ENCODE measurements around the gene PTRH2.
"Not testable (repeated sequence)": the region's sequence is repeated elsewhere in the genome, so short reads cannot be mapped to it uniquely, and the experiment has no call there.

The PTRH2 gene

GRCh38 chr17:59707149-59707970 is at the start of gene PTRH2, which contains the start of gene VMP1:
Gene PTRH2 (minus strand): TSS chr17:59707430. CDS start chr17:59697978, 9,452 bp downstream.
Gene VMP1 (plus strand): TSS chr17:59707654. CDS start chr17:59731447, 23,793 bp downstream.
- peaks cover 6% of the 10 kb centered on the region for H3K27me3 Mint-ChIP-seq
- H3K36me3 Mint-ChIP-seq, result peaks cover 18% of the 10 kb centered on the region
- DNase-seq, result peak; percentile 97
- peak within 1 kb of the TSS; percentile 97 for H3K27ac Mint-ChIP-seq
- CTCF ChIA-PET, result interaction anchor here (0.9 kb wide), 1 partner anchor 38 kb away, joined by 3 read pairs; no protein-coding TSS in a partner anchor
- H3K9me3 Mint-ChIP-seq, result no peaks in the 10 kb centered on the region
- peak within 1 kb of the TSS; percentile 99 for H3K4me3 Mint-ChIP-seq
- H3K4me1 Mint-ChIP-seq, result peaks cover 47% of the 10 kb centered on the region

GRCh38 chr17:59756236-59756818 is 49.1 kb upstream of the PTRH2 start:
- H3K27me3 Mint-ChIP-seq, result no peaks in the 10 kb centered on the region
- DNase-seq, result no peak
- no peak overlapping the region for H3K4me3 Mint-ChIP-seq
- H3K9me3 Mint-ChIP-seq, result peaks cover 6% of the 10 kb centered on the region
- H3K4me1 Mint-ChIP-seq, result peaks cover 68% of the 10 kb centered on the region
- H3K27ac Mint-ChIP-seq, result peak overlapping the region; percentile 61
- peaks cover 46% of the 10 kb centered on the region for H3K36me3 Mint-ChIP-seq
- CTCF ChIA-PET, result no interaction called here

GRCh38 chr17:59755069-59755468 is 47.8 kb upstream of the PTRH2 start:
- Mint-ChIP-seq H3K27ac (peak overlapping the region; percentile 89), H3K36me3 (peaks cover 35% of the 10 kb centered on the region), H3K4me1 (peaks cover 70% of the 10 kb centered on the region)
- not testable (repeated sequence) for DNase-seq, H3K9me3 Mint-ChIP-seq, H3K27me3 Mint-ChIP-seq, H3K4me3 Mint-ChIP-seq
- CTCF ChIA-PET, result interaction anchor here (0.7 to 5.6 kb wide), 8 partner anchors 9 to 114 kb away, joined by 3 to 81 read pairs (median 8); no protein-coding TSS in a partner anchor

GRCh38 chr17:59754552-59754951 is 47.3 kb upstream of the PTRH2 start:
- peak overlapping the region; percentile 53 for H3K4me3 Mint-ChIP-seq
- H3K36me3 Mint-ChIP-seq, result peaks cover 31% of the 10 kb centered on the region
- no peaks in the 10 kb centered on the region for H3K27me3 Mint-ChIP-seq
- H3K27ac Mint-ChIP-seq, result peak overlapping the region; percentile 89
- CTCF ChIA-PET, result interaction anchor here (0.7 to 5.6 kb wide), 15 partner anchors 9 to 281 kb away, joined by 3 to 81 read pairs (median 6); no protein-coding TSS in a partner anchor
- H3K9me3 Mint-ChIP-seq, result peaks cover 4% of the 10 kb centered on the region
- H3K4me1 Mint-ChIP-seq, result peaks cover 70% of the 10 kb centered on the region
- no peak for DNase-seq

GRCh38 chr17:59753522-59754467 is 46.6 kb upstream of the PTRH2 start:
- peak; percentile 37 for DNase-seq
- Mint-ChIP-seq H3K4me3 (peak overlapping the region; percentile 65), H3K9me3 (no peaks in the 10 kb centered on the region), H3K4me1 (peaks cover 70% of the 10 kb centered on the region), H3K27ac (peak overlapping the region; percentile 89), H3K36me3 (peaks cover 26% of the 10 kb centered on the region), H3K27me3 (no peaks in the 10 kb centered on the region)
- CTCF ChIA-PET, result interaction anchor here (0.7 to 5.6 kb wide), 20 partner anchors 10 to 282 kb away, joined by 3 to 81 read pairs (median 6); no protein-coding TSS in a partner anchor

- H3K36me3 Mint-ChIP-seq, result peaks cover 17% of the 10 kb centered on the region
- H3K27me3 Mint-ChIP-seq, result no peaks in the 10 kb centered on the region
- peak overlapping the region; percentile 89 for H3K27ac Mint-ChIP-seq
- H3K4me1 Mint-ChIP-seq, result peaks cover 66% of the 10 kb centered on the region
- H3K9me3 Mint-ChIP-seq, result no peaks in the 10 kb centered on the region
- no peak for DNase-seq
- no peak overlapping the region for H3K4me3 Mint-ChIP-seq
- CTCF ChIA-PET, result interaction anchor here (1.0 to 5.6 kb wide), 15 partner anchors 18 to 437 kb away, joined by 3 to 81 read pairs (median 5); no protein-coding TSS in a partner anchor
These were observed 45.7 kb upstream of the PTRH2 start for GRCh38 chr17:59752922-59753321.

- Mint-ChIP-seq H3K36me3 (peaks cover 14% of the 10 kb centered on the region), H3K4me1 (peaks cover 63% of the 10 kb centered on the region), H3K27me3 (no peaks in the 10 kb centered on the region), H3K9me3 (no peaks in the 10 kb centered on the region), H3K4me3 (peak overlapping the region; percentile 32), H3K27ac (peak overlapping the region; percentile 89)
- no peak for DNase-seq
- CTCF ChIA-PET, result interaction anchor here (0.8 to 5.6 kb wide), 14 partner anchors 18 to 436 kb away, joined by 3 to 81 read pairs (median 4); partner anchors contain the start of genes RPS6KB1 and TUBD1
These were observed 45.2 kb upstream of the PTRH2 start for GRCh38 chr17:59752446-59752845.

- Mint-ChIP-seq H3K36me3 (peaks cover 13% of the 10 kb centered on the region), H3K4me1 (peaks cover 62% of the 10 kb centered on the region), H3K9me3 (no peaks in the 10 kb centered on the region), H3K27ac (peak overlapping the region; percentile 89), H3K4me3 (peak overlapping the region; percentile 32), H3K27me3 (no peaks in the 10 kb centered on the region)
- CTCF ChIA-PET, result interaction anchor here (0.8 to 5.6 kb wide), 16 partner anchors 19 to 436 kb away, joined by 3 to 81 read pairs (median 4); partner anchors contain the start of genes RPS6KB1 and TUBD1
- no peak for DNase-seq
These were observed 44.8 kb upstream of the PTRH2 start for GRCh38 chr17:59751955-59752413.

- peaks cover 3% of the 10 kb centered on the region for H3K9me3 Mint-ChIP-seq
- H3K27me3 Mint-ChIP-seq, result no peaks in the 10 kb centered on the region
- peaks cover 3% of the 10 kb centered on the region for H3K36me3 Mint-ChIP-seq
- DNase-seq, result no peak
- CTCF ChIA-PET, result interaction anchor here (1.3 to 2.1 kb wide), 3 partner anchors 88 to 288 kb away, joined by 3 to 10 read pairs (median 4); no protein-coding TSS in a partner anchor
- H3K4me1 Mint-ChIP-seq, result peaks cover 33% of the 10 kb centered on the region
- H3K27ac Mint-ChIP-seq, result no peak overlapping the region
- H3K4me3 Mint-ChIP-seq, result no peak overlapping the region
These were observed 41.4 kb upstream of the PTRH2 start for GRCh38 chr17:59748591-59748990.

- no peak for DNase-seq
- Mint-ChIP-seq H3K27me3 (no peaks in the 10 kb centered on the region), H3K4me1 (peaks cover 18% of the 10 kb centered on the region), H3K4me3 (no peak overlapping the region), H3K9me3 (peaks cover 3% of the 10 kb centered on the region), H3K36me3 (peaks cover 8% of the 10 kb centered on the region), H3K27ac (no peak overlapping the region)
- CTCF ChIA-PET, result interaction anchor here (0.5 to 2.6 kb wide), 12 partner anchors 13 to 553 kb away, joined by 3 to 10 read pairs (median 6); no protein-coding TSS in a partner anchor
These were observed 39.7 kb upstream of the PTRH2 start for GRCh38 chr17:59746849-59747445.

GRCh38 chr17:59745040-59745439 is 37.8 kb upstream of the PTRH2 start:
- Mint-ChIP-seq H3K27ac (no peak overlapping the region), H3K4me1 (peaks cover 9% of the 10 kb centered on the region), H3K4me3 (no peak overlapping the region), H3K27me3 (no peaks in the 10 kb centered on the region), H3K36me3 (peaks cover 10% of the 10 kb centered on the region), H3K9me3 (peaks cover 3% of the 10 kb centered on the region)
- DNase-seq, result no peak
- CTCF ChIA-PET, result interaction anchor here (1.0 to 2.6 kb wide), 3 partner anchors 11 to 109 kb away, joined by 3 to 10 read pairs (median 7); partner anchors contain the start of genes PTRH2 and VMP1

GRCh38 chr17:59743842-59744241 is 36.6 kb upstream of the PTRH2 start:
- DNase-seq, result no peak
- CTCF ChIA-PET, result no interaction called here
- no peaks in the 10 kb centered on the region for H3K27me3 Mint-ChIP-seq
- no peak overlapping the region for H3K27ac Mint-ChIP-seq
- peaks cover 3% of the 10 kb centered on the region for H3K9me3 Mint-ChIP-seq
- H3K4me1 Mint-ChIP-seq, result peaks cover 4% of the 10 kb centered on the region
- H3K36me3 Mint-ChIP-seq, result peaks cover 10% of the 10 kb centered on the region
- H3K4me3 Mint-ChIP-seq, result no peak overlapping the region

- Mint-ChIP-seq H3K27me3 (no peaks in the 10 kb centered on the region), H3K4me1 (no peaks in the 10 kb centered on the region), H3K4me3 (no peak overlapping the region), H3K27ac (no peak overlapping the region), H3K9me3 (no peaks in the 10 kb centered on the region), H3K36me3 (peaks cover 10% of the 10 kb centered on the region)
- CTCF ChIA-PET, result interaction anchor here (1.0 kb wide), 1 partner anchor 18 kb away, joined by 3 read pairs; no protein-coding TSS in a partner anchor
- DNase-seq, result no peak
These were observed 30.1 kb upstream of the PTRH2 start for GRCh38 chr17:59737324-59737723.

Data from activated naive CD4-positive, alpha-beta T cell treated with anti-CD3 and anti-CD28 coated beads, Interleukin-2, amount 10 ng/mL, durations not matched to agents 7 days and 5 days (primary cell).